Frontal cortex (tissue), 4 donors: Measurements from ENCODE around the gene VEGFB. TPM values are rescaled to one million over a fixed set of nuclear protein-coding genes. Genes with fewer than 3 reads are reported as not detected.

ENCODE experiments used
- DNase-seq, 2 donors: peaks; one replicate each; pipeline ENCODE4 v3.0.0; 2012; ENCODE audit warnings: low spot score in 2 of 2
- FAIRE-seq: peaks from 2 replicates; lab custom pipeline; 2012; peaks lifted over from hg19 to GRCh38; lab: Jason Lieb, UNC
- total RNA-seq: library from RNA; depleted of rRNA; stranded (reverse); fragments of >200 nt; gene quantifications from one replicate; pipeline ENCODE4 v1.2.3, GENCODE V29; 2014
- donor health status: control.
- donor health status: control.
- donor health status: control.

The VEGFB gene
- total RNA-seq, 1 donor from 2014 or later: 17.9 TPM

DNA sequence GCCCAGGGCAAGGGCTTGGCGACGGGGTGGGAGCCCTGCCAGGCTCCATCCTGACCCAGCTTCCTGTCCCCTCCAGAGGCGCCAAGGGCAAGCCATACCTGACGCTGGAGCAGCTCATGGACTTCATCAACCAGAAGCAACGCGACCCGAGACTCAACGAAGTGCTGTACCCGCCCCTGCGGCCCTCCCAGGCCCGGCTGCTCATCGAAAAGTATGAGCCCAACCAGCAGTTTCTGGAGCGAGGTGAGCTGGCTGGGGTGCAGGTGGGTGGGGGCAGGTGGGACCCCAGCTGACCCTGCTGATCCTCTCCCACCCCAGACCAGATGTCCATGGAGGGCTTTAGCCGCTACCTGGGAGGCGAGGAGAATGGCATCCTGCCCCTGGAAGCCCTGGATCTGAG, 21.9 kb downstream of the VEGFB start:
- DNase-seq (no peak), FAIRE-seq (no peak)

GRCh38 chr11:64258356-64258755, 24.0 kb downstream of the VEGFB start:
- FAIRE-seq (no peak), DNase-seq (no peak)

DNA sequence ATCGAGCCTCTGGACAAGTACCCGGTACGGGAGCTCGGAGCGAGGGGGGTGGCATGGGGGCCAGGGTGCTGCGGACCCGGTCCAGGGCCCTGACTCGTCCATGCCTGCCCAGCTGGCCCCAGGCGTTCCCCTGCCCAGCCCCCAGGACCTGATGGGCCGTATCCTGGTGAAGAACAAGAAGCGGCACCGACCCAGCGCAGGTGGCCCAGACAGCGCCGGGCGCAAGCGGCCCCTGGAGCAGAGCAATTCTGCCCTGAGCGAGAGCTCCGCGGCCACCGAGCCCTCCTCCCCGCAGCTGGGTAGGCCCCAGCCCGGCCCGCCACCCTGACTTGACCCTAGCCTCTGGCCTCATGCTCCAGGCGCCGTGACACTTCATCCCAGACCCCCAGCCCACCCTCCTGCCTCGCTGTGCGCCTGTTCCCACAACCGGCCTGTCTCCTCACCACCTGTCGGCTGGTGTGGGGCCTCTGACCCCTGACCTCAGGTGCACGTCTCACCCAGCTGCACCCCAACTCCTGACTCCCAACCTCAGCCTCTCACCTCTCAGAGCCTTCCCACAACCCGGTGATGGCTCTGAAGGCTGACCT, 24.7 kb downstream of the VEGFB start:
- FAIRE-seq (no peak), DNase-seq (no peak)

DNA sequence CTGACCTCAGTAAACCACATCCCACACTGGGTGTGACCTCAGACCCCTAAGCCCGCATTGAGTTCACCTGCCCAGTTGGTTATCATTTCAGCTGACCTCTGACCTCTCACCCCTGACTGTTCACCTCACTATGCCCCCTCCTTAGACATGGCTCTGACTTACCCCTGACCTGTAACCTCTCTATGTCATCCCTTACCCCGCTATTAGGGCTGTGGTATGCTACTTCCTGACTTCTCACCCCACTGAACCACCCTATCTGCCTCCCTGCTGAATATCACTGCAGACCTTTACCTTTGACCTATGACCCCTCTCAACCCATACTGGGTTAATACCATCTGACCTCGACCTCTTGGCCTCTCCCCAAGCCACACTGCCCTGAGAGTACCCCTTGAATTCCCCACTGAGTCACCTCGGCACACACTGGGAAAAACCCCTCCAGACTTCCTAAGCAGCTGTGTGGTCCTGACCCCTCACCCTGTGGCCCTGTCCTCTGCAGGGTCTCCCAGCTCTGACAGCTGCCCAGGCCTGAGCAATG, 25.2 kb downstream of the VEGFB start:
- no peak for FAIRE-seq

DNA sequence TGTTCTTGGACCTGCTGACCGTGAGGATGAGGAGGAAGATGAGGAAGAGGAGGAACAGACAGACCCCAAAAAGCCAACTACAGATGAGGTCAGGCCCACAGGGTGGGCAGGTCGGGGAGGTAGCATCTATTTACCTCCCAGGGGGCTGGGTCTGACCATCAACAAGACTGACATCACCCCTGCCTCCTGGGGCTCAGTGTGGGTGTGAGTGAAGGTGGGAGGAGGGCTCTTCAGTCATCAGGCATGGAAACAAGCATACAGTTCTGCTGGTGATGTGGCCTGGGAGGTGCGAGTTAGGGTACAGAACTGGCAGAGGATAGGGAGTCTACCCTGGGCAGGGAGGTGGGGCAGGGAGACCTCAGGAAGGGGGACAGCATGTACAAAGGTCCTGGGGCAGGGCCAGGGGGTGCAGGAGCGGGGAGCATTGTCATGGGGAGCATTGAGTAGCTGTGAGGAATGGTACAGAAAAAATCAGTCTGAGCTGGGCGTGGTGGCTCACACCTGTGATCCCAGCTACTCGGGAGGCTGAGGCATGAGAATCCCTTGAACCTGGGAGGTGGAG, 25.8 kb downstream of the VEGFB start:
- FAIRE-seq (no peak), DNase-seq (no peak)

More for the DNA sequence above, 25.2 kb downstream of the VEGFB start:
- DNase-seq: no peak

GRCh38 chr11:64261556-64262080, 27.2 kb downstream of the VEGFB start:
- DNase-seq: no peak
- FAIRE-seq: no peak

DNA sequence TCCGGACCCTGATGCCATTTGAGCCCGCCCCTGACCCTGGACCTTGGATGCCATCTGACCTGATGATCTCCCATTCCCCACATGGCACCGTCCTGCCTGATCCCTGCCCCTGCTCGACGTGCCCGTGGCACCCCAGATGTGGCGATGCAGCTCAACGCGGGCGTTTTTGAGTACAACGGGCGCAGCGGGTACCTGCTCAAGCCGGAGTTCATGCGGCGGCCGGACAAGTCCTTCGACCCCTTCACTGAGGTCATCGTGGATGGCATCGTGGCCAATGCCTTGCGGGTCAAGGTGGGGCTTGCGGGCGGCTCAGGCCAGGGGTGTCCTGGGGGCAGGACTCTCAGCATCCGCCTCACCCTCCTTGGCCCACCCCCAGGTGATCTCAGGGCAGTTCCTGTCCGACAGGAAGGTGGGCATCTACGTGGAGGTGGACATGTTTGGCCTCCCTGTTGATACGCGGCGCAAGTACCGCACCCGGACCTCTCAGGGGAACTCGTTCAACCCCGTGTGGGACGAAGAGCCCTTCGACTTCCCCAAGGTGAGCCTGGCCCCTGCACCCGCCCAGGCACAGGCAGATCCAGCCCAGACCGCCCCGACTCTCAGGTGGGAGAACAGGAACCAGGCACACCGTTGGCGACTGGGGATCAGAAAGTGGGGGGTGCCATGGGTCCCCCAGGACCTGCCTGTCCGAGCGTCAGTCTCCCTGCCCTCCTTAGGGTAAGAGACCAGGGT, 28.1 kb downstream of the VEGFB start:
- FAIRE-seq (no peak), DNase-seq (no peak)

GRCh38 chr11:64263021-64263946, 28.9 kb downstream of the VEGFB start:
- DNase-seq: no peak
- FAIRE-seq: no peak

GRCh38 chr11:64263947-64264317, 29.5 kb downstream of the VEGFB start:
- DNase-seq (no peak), FAIRE-seq (no peak)

- DNase-seq: no peak
Observed at GRCh38 chr11:64264371-64264852, 30.0 kb downstream of the VEGFB start.

GRCh38 chr11:64265176-64266160, 31.1 kb downstream of the VEGFB start:
- no peak for DNase-seq
- no peak for FAIRE-seq

More at GRCh38 chr11:64264371-64264852, 30.0 kb downstream of the VEGFB start:
- no peak for FAIRE-seq

DNA sequence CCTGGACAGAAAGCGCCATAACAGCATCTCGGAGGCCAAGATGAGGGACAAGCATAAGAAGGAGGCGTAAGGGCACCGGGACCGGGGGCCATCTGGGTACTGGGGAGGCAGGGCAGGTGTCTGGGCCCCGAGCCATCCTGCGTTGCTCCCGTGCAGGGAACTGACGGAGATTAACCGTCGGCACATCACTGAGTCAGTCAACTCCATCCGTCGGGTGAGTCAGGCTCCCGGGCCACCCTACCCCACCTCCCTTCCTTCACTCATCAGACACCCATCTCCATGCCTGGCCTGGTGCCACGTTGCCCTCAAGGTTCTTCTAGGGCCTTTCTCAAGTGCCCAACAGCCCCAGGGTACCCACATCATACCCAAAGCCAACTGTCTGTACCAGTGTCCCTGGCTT, 32.0 kb downstream of the VEGFB start:
- FAIRE-seq: no peak
- no peak for DNase-seq

DNA sequence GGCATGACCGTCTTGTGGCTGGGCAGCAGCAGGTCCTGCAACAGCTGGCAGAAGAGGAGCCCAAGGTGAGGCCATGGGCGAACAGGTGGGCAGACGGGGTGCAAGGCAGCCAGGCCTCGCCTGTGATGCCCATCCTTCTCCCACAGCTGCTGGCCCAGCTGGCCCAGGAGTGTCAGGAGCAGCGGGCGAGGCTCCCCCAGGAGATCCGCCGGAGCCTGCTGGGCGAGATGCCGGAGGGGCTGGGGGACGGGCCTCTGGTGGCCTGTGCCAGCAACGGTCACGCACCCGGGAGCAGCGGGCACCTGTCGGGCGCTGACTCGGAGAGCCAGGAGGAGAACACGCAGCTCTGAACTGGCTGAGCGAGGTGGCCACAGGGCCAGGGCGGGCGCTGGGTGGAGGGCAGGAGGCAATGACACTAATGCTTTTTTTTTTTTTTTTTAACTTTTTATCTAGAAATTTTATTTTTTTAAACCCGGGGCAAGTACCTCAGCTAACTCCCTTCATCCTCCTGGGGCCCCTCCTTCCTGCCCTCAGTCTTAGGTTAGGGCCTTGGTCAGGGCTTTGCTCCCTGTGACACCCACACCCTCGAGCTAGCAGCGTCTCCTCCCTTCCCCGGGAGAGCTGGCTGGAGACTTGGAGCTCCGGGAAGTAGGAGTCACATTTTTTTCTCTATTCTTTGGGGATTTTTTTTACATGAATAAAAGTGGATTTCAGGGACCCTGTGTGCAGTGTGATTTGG, 33.0 kb downstream of the VEGFB start:
- FAIRE-seq (no peak), DNase-seq (no peak)

DNA sequence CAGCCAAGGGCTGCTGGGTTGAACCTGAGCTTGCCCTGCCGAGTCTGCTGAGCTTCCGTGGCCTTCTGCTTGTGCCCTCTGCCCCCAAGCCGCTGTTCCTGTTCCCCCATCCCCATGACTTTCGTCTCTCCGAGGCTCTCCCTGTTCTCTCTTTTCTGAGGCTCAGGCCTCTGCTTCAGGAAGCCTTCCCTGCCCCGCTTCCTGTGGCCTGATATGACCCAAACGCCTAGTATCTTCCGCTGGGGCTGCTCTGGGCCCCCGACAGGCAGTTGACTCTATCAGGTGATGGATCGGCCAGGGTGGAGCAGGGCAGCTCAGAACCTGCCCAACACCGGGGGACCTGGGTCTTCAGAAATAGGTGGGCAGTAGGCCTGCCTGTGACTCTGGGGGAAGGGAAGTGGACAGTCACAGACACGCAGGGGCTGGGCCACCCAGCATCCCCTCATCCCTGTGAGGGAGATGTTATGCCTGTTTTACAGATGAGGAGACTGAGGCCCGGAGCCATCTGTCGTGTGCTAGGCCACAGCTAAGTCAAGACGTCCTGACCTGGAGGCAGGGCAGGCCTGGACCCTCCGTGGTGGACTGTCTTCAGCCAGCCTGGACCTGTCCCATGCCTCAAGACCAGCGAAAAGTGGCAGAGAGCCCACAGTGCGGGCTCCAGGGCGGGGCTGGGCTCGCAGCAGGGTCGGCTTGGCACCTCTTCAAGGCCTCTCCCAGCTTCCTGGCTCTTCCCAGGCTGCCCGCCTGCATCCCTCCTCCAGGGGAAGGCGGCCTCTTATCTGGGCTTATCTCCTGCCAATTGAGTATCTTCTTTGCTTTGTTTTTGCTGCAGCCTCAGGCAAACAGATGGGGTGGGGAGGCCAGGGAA, 33.9 kb downstream of the VEGFB start:
- DNase-seq: no peak

GRCh38 chr11:64268893-64269539, 34.6 kb downstream of the VEGFB start:
- no peak for FAIRE-seq

More for the DNA sequence above, 33.9 kb downstream of the VEGFB start:
- FAIRE-seq: no peak

DNA sequence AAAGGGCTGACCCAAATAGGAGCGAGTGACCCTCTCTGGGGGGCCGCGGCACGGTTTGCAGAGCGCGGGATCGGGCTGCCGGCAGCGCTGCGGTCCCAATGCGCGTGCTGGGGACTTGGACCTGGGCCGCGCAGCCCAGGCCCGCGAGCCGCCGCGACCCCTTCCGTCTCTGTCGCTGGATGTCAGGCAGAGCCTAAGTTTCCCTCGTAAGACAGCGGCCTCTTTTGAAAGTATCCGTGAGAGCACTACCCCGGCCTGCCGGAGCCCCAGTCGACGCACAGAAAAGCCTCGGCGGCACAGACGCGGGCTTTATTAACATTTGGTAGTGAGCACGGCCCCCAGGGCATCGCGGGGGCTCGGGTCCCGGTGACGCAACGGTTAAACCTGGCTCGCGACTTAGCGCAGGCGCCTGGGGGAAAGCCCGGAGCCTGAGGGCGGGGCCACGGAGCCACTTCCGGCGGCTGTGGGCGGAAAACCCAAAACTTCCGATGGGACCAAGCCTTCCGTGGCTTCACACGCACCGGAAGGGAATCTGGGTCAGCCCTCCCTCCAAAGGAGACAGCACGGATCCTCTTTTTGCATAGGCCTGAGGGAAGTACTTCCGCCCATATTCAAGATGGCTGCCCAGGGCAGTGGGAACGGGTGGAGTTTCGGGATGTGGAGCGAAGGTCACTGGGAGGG, 35.3 kb downstream of the VEGFB start:
- peak; percentile 55 for FAIRE-seq
- DNase-seq: peak; percentile 91 to 94

More at GRCh38 chr11:64268893-64269539, 34.6 kb downstream of the VEGFB start:
- DNase-seq: no peak
